ENCODE measurements around the gene S100PBP.

Gene S100PBP

GRCh38 chr1:32883338-32884031, 66.0 kb downstream of the S100PBP start:
- no peak overlapping the region for H3K14ac ChIP-seq (ENCODE audit: low read length in 2 of 2)
- no peak overlapping the region for H3K27ac ChIP-seq (ENCODE audit: low read length, poor library complexity, severe bottlenecking)
- no peak overlapping the region for H2AFZ ChIP-seq (ENCODE audit: low read depth, low read length)
- no peak overlapping the region for H2BK12ac ChIP-seq (ENCODE audit: low read length in 2 of 2)
- H3K4ac ChIP-seq (ENCODE audit: low read depth in 1 of 2, low read length in 2 of 2) = no peak overlapping the region
- no peak overlapping the region for H3K18ac ChIP-seq (ENCODE audit: low read depth in 1 of 2, low read length in 2 of 2)
- H3K79me1 ChIP-seq (replicated peaks; ENCODE audit: low read length, poor library complexity, severe bottlenecking) = no peaks in the 10 kb centered on the region
- no peak overlapping the region for H3K4me2 ChIP-seq (ENCODE audit: low read length, poor library complexity, severe bottlenecking)
- H3K4me3 ChIP-seq (ENCODE audit: insufficient read depth in 1 of 2, low read depth in 1 of 2, low read length in 2 of 2) = no peak overlapping the region
- no peak overlapping the region for H2AK5ac ChIP-seq (ENCODE audit: low read length, severe bottlenecking)
- H3K9ac ChIP-seq (ENCODE audit: low read length) = no peak overlapping the region
- no peak overlapping the region for H2BK120ac ChIP-seq (ENCODE audit: low read depth, low read length)
- H3K9me3 ChIP-seq (ENCODE audit: control insufficient read depth, low read length) = no peaks in the 10 kb centered on the region
- peaks cover 50 to 74% of the 10 kb centered on the region in 2 experiments for H3K27me3 ChIP-seq (ENCODE audit: control insufficient read depth in 1 of 2, insufficient read depth in 1 of 2, low read length in 2 of 2)
- no peak overlapping the region for H3K23ac ChIP-seq (ENCODE audit: low read length in 2 of 2)
- WGBS = 75% methylated on average over 7 of the region's 7 CpGs
- peaks cover 7% of the 10 kb centered on the region for H3K4me1 ChIP-seq (ENCODE audit: control insufficient read depth, insufficient read depth, low read depth, low read length)
- no peak overlapping the region for H2BK15ac ChIP-seq (ENCODE audit: low read depth, poor library complexity, severe bottlenecking)
- DNase-seq = no peak
- H3K36me3 ChIP-seq (ENCODE audit: control insufficient read depth in 1 of 2, insufficient read depth in 2 of 2, low read depth in 1 of 2, low read length in 2 of 2) = no peaks in the 10 kb centered on the region
- no peak overlapping the region for H4K91ac ChIP-seq (ENCODE audit: low read length)
- H2BK5ac ChIP-seq (ENCODE audit: low read depth, low read length, poor library complexity, severe bottlenecking) = no peak overlapping the region
- H4K8ac ChIP-seq (ENCODE audit: low read length) = no peak overlapping the region

- peaks cover 52 to 75% of the 10 kb centered on the region in 2 experiments for H3K27me3 ChIP-seq (ENCODE audit: control insufficient read depth in 1 of 2, insufficient read depth in 1 of 2, low read length in 2 of 2)
- H4K8ac ChIP-seq (ENCODE audit: low read length) = no peak overlapping the region
- H3K4me2 ChIP-seq (ENCODE audit: low read length, poor library complexity, severe bottlenecking) = no peak overlapping the region
- H2AK5ac ChIP-seq (ENCODE audit: low read length, severe bottlenecking) = no peak overlapping the region
- H3K4me1 ChIP-seq (ENCODE audit: control insufficient read depth, insufficient read depth, low read depth, low read length) = peaks cover 7% of the 10 kb centered on the region
- H2BK5ac ChIP-seq (ENCODE audit: low read depth, low read length, poor library complexity, severe bottlenecking) = no peak overlapping the region
- no peaks in the 10 kb centered on the region for H3K79me1 ChIP-seq (replicated peaks; ENCODE audit: low read length, poor library complexity, severe bottlenecking)
- no peak overlapping the region for H2BK12ac ChIP-seq (ENCODE audit: low read length in 2 of 2)
- no peak overlapping the region for H3K23ac ChIP-seq (ENCODE audit: low read length in 2 of 2)
- no peak overlapping the region for H2BK15ac ChIP-seq (ENCODE audit: low read depth, poor library complexity, severe bottlenecking)
- no peak overlapping the region for H2AFZ ChIP-seq (ENCODE audit: low read depth, low read length)
- no peak overlapping the region for H3K14ac ChIP-seq (ENCODE audit: low read length in 2 of 2)
- no peak overlapping the region for H3K27ac ChIP-seq (ENCODE audit: low read length, poor library complexity, severe bottlenecking)
- 86% methylated on average over 1 of the region's 4 CpGs for WGBS
- no peak overlapping the region for H3K4ac ChIP-seq (ENCODE audit: low read depth in 1 of 2, low read length in 2 of 2)
- no peak for DNase-seq
- no peak overlapping the region for H2BK120ac ChIP-seq (ENCODE audit: low read depth, low read length)
- no peak overlapping the region for H3K18ac ChIP-seq (ENCODE audit: low read depth in 1 of 2, low read length in 2 of 2)
- no peak overlapping the region for H4K91ac ChIP-seq (ENCODE audit: low read length)
- H3K4me3 ChIP-seq (ENCODE audit: insufficient read depth in 1 of 2, low read depth in 1 of 2, low read length in 2 of 2) = no peak overlapping the region
- H3K9me3 ChIP-seq (ENCODE audit: control insufficient read depth, low read length) = no peaks in the 10 kb centered on the region
- no peaks in the 10 kb centered on the region for H3K36me3 ChIP-seq (ENCODE audit: control insufficient read depth in 1 of 2, insufficient read depth in 2 of 2, low read depth in 1 of 2, low read length in 2 of 2)
- H3K9ac ChIP-seq (ENCODE audit: low read length) = no peak overlapping the region
Measured at GRCh38 chr1:32884032-32884372, 66.5 kb downstream of the S100PBP start.

DNA sequence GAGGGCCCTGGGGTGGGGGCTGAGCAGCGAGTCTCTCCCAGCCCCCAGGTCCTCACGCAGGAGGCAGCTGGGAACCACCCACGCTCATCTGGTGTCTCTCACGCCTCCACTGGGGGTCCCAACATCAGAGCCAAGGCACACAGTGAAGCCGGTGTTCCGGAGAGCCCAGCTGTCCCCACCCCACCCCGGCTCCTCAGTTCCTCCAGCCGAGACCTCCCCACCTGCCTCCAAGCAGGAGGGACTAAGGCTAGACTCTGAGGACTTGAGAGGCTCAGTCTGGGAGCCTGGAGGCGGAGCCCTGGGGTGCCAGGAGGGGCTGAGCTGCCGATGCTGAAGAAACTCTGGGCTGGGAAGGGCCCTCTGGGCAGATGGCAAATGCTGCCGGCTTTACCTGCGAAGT, 67.3 kb downstream of the S100PBP start:
- Histone ChIP-seq H2AFZ (ENCODE audit: low read depth, low read length) (no peak overlapping the region), H4K8ac (ENCODE audit: low read length) (no peak overlapping the region), H3K79me1 (replicated peaks; ENCODE audit: low read length, poor library complexity, severe bottlenecking) (no peaks in the 10 kb centered on the region), H3K27ac (ENCODE audit: low read length, poor library complexity, severe bottlenecking) (no peak overlapping the region), H3K18ac (ENCODE audit: low read depth in 1 of 2, low read length in 2 of 2) (no peak overlapping the region), H3K4me3 (ENCODE audit: insufficient read depth in 1 of 2, low read depth in 1 of 2, low read length in 2 of 2) (no peak overlapping the region), H3K36me3 (ENCODE audit: control insufficient read depth in 1 of 2, insufficient read depth in 2 of 2, low read depth in 1 of 2, low read length in 2 of 2) (no peaks in the 10 kb centered on the region), H3K9me3 (ENCODE audit: control insufficient read depth, low read length) (no peaks in the 10 kb centered on the region), H3K4ac (ENCODE audit: low read depth in 1 of 2, low read length in 2 of 2) (no peak overlapping the region), H3K27me3 (ENCODE audit: control insufficient read depth in 1 of 2, insufficient read depth in 1 of 2, low read length in 2 of 2) (peaks cover 54 to 78% of the 10 kb centered on the region in 2 experiments), H2BK12ac (ENCODE audit: low read length in 2 of 2) (no peak overlapping the region), H2BK5ac (ENCODE audit: low read depth, low read length, poor library complexity, severe bottlenecking) (no peak overlapping the region), H2BK15ac (ENCODE audit: low read depth, poor library complexity, severe bottlenecking) (no peak overlapping the region), H3K14ac (ENCODE audit: low read length in 2 of 2) (no peak overlapping the region), H3K23ac (ENCODE audit: low read length in 2 of 2) (no peak overlapping the region), H2BK120ac (ENCODE audit: low read depth, low read length) (no peak overlapping the region), H4K91ac (ENCODE audit: low read length) (no peak overlapping the region), H3K9ac (ENCODE audit: low read length) (no peak overlapping the region), H2AK5ac (ENCODE audit: low read length, severe bottlenecking) (no peak overlapping the region), H3K4me1 (ENCODE audit: control insufficient read depth, insufficient read depth, low read depth, low read length) (peaks cover 7% of the 10 kb centered on the region), H3K4me2 (ENCODE audit: low read length, poor library complexity, severe bottlenecking) (no peak overlapping the region)
- no peak for DNase-seq
- WGBS = 66% methylated on average over 11 of the region's 12 CpGs

- Histone ChIP-seq H3K4me2 (ENCODE audit: low read length, poor library complexity, severe bottlenecking) (no peak overlapping the region), H2BK12ac (ENCODE audit: low read length in 2 of 2) (no peak overlapping the region), H2BK5ac (ENCODE audit: low read depth, low read length, poor library complexity, severe bottlenecking) (no peak overlapping the region), H4K8ac (ENCODE audit: low read length) (no peak overlapping the region), H3K4ac (ENCODE audit: low read depth in 1 of 2, low read length in 2 of 2) (no peak overlapping the region), H3K27me3 (ENCODE audit: control insufficient read depth in 1 of 2, insufficient read depth in 1 of 2, low read length in 2 of 2) (peaks cover 64 to 85% of the 10 kb centered on the region in 2 experiments), H3K4me1 (ENCODE audit: control insufficient read depth, insufficient read depth, low read depth, low read length) (peaks cover 7% of the 10 kb centered on the region), H3K36me3 (ENCODE audit: control insufficient read depth in 1 of 2, insufficient read depth in 2 of 2, low read depth in 1 of 2, low read length in 2 of 2) (no peaks in the 10 kb centered on the region), H2BK120ac (ENCODE audit: low read depth, low read length) (no peak overlapping the region), H3K27ac (ENCODE audit: low read length, poor library complexity, severe bottlenecking) (no peak overlapping the region), H3K79me1 (replicated peaks; ENCODE audit: low read length, poor library complexity, severe bottlenecking) (no peaks in the 10 kb centered on the region), H3K9me3 (ENCODE audit: control insufficient read depth, low read length) (no peaks in the 10 kb centered on the region), H3K9ac (ENCODE audit: low read length) (no peak overlapping the region), H2AK5ac (ENCODE audit: low read length, severe bottlenecking) (no peak overlapping the region), H2BK15ac (ENCODE audit: low read depth, poor library complexity, severe bottlenecking) (no peak overlapping the region), H4K91ac (ENCODE audit: low read length) (no peak overlapping the region), H2AFZ (ENCODE audit: low read depth, low read length) (no peak overlapping the region), H3K23ac (ENCODE audit: low read length in 2 of 2) (no peak overlapping the region), H3K4me3 (ENCODE audit: insufficient read depth in 1 of 2, low read depth in 1 of 2, low read length in 2 of 2) (no peak overlapping the region), H3K14ac (ENCODE audit: low read length in 2 of 2) (no peak overlapping the region), H3K18ac (ENCODE audit: low read depth in 1 of 2, low read length in 2 of 2) (no peak overlapping the region)
- 39% methylated on average over 8 of the region's 8 CpGs for WGBS
- no peak for DNase-seq
Measured at GRCh38 chr1:32885676-32886003, 68.2 kb downstream of the S100PBP start.
